ENCODE measurements around the gene LAMTOR4.
"Not testable (repeated sequence)": the region's sequence is repeated elsewhere in the genome, so short reads cannot be mapped to it uniquely, and the experiment has no call there.

Gene LAMTOR4

DNA sequence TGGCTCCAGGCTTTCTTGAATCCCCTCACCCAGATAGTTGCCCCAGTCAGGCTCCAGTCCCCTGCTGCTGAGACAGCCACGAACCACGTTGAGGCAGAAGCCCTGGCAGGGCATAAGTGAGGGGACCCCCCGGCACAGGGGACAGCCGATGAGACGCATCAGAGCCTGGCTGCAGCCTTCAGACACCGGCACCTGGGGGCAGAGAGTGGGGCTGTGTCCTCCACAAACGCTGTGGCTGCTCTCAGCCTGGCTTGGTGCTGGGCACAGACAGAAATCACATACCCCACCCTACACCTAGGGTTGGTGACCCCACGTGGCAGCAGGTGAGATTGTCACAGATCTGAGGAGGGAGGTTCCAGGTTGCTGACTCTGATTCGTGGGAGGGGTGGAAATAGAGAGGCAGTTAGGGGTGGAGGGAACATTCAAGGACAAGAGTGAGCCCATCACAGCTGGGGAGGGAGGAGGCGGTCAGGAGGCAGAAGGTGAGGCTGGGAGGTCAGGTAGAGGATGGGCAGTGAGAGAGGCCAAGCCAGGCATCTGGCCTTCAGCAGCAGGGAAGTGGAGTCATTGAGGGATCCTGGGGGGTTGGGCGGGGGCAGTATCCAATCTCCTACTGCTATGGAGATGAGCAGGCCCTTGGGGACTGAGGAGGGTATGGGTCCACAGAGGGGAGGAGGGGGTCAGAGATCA is 25.2 kb downstream of the LAMTOR4 start:
- DNase-seq: no peak

DNA sequence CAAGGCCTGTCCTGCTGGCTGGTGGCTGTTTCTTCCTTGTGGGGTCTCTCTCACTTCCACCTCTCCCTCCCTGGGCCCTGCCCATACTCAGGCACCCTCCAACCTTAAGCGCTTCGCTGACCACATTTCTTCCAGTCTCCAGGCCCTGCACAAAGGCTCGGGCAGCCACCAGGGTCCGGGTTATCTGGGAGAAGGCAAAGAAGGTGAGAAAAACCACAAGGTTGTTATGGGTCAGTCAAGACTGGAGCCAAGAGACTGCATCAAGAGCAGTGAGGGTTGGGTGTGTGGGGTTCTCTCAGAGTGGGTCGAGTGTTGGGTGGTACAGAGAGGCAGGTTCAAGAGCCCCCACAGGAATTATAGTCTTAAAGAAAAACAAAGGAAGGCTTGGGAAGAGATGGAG is 25.9 kb downstream of the LAMTOR4 start:
- no peak for DNase-seq

DNA sequence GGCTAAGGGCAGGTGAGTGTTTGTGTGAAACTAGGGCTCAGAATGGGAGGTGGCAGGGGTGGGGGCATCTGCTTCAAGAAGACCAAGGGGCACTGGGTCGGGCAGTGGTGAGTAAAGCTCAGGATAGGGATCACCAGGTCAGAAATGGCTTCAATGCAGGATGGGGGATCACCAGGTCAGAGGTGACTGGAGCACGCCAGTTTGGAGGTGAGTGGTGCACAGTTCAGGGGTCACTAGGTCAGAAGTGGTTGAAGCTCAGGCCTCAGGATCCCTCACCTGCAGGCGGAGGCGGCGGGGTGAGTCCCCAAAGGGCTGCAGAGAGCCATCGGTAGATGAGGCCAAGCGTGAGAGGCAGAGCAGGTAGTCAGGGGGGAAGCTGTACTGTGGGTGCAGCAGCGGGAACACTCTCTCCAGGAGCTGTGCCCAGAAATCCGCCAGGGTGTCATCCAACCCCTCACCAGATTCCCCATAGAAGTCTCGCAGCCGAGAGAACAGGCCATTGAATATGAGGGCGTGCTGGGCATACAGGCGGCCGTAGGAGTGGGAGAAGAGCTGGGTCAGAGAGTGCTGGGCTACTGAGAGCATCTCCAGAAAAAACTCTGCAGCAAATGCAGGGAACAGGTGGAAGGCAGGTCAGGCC is 26.7 kb downstream of the LAMTOR4 start:
- DNase-seq: no peak

DNA sequence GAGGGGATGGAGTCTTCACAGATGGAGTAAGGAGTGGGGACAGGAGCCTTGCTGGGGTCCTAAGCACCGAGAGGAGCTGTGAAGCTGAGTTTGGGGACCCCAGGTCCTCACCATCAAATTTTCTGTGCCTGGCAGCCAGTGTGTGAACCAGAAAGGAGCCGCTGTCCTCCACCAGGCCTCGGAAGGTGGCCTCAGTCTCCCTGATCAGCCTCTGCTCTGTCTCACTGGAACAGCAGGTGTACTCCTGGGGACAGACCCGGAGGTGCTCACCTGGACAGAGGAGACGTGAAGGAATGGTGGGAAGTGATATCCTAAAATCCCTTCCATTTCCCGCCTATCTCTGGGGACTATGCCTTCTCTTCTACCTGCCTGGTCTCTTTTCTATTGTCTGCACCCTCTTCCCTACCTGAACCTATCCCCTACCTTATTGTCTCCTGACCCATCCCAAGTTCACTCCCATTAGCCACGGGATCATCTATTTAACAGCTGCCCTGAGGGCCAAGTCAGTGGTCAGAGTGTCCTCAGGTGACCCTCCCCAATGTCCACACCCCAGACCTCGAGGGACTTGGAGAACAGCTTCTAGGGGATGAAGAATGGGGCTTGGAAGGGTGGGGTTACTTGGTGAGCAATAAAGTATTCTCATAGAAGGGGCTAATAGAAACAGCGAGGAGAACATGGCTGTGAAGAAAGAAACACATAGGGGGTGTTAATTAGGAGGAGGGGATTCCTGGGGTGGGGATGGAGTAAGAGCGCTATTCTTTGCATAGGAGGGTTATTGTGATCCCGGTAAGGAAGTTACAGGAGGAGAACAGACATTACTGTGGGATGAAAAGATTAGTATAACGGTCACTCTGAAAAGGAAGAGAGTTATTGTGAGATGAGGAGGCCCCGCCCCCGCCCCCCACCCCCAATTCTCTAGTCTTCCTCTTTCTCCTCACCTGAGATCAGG is 27.7 kb downstream of the LAMTOR4 start:
- DNase-seq: no peak

DNA sequence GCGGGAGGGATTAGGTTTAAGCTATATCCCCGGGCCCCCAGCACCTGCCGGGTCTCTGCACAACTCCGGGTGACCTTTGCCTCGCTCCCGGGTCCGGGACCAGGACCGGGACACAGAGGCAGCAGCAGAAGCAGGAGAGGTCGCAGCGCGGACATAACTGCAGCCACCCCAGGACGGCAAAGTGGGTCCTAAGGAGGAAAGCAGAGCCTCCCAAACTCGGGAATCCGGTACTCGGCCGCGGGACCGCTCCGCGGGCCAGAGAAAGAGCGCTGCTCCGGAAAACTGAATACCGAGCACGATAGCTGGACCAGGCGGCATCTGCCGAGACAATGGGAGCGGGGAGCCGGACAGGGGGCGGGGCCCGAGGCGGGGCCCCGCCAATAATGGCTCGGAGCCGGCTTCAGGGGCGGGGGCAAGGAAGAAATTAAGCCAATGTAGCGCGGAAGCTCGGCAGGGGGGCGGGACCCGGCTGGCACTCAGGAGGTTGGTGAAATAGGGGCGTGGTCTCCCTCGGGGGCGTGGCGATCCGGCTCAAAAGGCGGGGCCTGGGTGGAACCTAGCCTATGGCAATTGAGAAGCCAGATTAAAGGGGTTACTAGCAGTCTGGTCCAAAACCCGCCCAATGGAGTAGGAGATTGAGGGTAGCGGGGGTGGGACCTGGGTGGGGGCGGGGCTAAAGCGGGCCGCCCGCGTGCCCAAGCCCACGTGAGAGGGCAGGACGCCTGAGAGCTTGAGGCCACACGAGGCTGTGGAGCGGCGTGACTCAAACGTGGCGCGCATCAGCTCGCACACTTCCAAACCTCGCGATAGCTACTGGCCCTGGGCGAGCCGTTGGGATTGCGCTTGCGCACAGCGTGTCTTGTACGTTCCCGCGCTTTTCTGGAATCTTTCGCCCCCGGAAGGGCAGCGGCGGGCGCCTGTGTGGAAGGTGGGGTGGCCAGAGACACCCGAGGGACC is 28.6 kb downstream of the LAMTOR4 start, which contains the start of the genes GPC2 and STAG3:
GPC2 (minus strand) TSS at position 337 of the 957 bp plus-strand sequence; CDS start at position 155, 182 bp downstream.
STAG3 (plus strand) TSS at position 874 of the 957 bp plus-strand sequence. CDS start 2,639 bp downstream, outside the sequence.
- DNase-seq: peak; percentile 78

DNA sequence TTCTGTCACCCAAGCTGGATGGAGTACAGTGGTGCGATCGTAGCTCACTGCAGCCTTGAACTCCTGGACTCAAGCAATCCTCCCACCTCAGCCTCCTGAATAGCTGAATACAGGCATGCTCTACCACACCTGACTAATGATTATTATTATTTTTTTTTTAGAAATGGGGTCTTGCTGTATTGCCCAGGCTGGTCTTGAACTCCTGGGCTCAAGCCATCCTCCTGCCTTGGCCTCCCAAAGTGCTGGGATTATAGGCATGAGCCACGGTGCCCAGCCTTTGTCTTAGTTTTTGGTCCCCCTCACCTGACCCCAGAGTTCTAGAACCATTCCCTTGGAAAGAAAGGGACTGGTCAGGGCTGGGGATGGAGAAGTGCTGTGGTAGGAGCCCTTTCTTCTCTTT is 31.4 kb downstream of the LAMTOR4 start:
- DNase-seq: not testable (repeated sequence)

DNA sequence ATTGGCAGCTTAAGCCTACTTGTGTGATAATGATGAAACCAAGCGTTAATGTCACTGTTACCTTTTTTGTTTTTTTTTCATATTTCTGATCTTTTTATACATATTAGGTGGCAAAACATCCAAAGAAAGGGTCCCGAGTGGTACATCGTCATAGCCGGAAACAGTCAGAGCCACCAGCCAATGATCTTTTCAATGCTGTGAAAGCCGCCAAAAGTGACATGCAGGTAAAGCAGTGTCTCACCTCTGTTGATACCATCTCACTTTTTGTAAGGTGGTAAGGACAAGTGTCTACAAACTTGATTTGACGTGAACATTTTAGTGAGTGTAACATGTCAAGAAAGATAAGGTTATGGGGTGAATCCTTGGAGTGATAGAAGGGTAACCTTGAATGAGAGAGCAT is 33.9 kb downstream of the LAMTOR4 start:
- DNase-seq: not testable (repeated sequence)

DNA sequence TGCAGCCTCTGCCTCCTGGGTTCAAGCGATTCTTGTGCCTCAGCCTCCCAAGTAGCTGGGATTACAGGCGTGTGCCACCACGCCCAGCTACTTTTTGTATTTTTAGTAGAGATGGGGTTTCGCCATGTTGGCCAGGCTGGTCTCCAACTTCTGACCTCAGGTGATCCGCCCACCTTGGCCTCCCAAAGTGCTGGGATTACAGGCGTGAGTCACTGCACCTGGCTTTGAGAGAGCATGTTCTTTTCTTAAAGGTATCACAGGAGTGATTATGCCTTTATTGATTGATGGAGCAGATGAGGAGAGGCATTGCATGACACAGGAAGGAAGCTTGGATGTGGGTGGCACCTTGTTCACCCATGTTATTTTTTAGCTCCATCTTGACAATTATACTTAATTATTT is 34.4 kb downstream of the LAMTOR4 start:
- not testable (repeated sequence) for DNase-seq

DNA sequence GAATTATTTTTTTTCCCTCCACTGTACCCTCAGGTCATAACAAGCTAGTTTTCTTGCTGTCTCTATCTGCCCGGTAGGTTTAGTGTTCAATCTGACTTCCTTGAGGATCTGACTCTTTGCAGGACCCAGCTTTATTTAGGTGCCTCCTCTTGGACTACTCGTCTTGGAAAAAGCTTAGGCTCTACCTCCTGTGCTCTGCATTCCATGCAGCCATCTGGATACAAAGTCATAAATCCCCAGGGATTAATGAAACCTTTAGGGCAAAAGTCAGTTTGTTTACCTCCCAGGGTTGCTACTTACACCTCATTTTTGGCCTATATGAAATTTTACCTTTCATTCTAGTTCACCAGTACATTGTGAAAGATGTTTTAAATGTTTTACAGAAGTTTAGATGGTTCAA is 37.0 kb downstream of the LAMTOR4 start:
- DNase-seq: no peak

DNA sequence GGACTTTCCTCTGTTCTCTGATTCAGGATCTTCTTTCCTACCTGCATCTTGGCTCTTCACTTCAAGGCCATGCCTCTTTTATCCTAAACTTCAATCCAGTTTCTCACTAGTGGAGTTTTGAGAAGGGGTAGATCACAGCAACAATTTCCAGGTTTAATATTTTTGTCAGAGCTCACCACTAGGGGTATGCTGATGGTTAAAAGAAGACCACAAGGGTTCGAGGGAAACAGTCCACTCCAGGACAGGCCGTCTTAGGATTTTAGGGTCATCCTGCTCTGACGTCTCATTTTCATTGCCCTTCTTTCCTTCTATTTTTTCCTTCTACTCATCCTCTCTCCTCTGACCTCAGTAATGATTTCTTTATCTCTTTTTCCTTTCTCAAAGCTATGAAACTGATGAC is 40.3 kb downstream of the LAMTOR4 start:
- DNase-seq: no peak

DNA sequence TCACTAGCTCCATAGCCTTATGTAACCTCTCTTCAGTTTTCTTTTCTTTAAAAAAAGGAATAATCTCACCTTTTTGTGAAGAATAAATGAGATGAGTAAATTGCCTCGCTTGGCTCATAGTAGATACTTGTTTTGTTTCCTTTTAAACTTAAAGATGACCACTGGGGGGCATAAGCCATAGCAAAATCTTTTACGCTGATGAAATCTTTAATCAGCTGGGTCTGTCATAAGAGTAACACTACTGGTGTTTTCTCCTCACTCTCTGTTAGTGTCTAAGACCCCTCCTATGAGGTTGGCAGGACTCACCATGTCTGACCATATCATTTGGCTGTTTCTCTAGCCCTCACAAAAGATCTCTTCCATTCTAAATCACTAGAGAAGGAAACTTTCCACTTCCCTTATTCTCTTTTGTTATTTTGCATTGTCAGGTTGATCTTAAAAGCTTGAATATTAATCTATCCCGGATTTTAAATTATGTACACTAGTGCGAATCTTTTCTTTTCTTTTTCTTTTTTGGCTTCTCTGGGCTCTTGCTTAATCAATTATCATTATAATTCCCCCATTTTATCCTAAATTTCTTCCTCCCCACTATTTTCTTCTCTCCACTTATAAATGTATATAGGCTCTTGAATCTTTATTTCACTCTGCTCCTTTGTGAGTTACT is 41.5 kb downstream of the LAMTOR4 start:
- no peak for DNase-seq

DNA sequence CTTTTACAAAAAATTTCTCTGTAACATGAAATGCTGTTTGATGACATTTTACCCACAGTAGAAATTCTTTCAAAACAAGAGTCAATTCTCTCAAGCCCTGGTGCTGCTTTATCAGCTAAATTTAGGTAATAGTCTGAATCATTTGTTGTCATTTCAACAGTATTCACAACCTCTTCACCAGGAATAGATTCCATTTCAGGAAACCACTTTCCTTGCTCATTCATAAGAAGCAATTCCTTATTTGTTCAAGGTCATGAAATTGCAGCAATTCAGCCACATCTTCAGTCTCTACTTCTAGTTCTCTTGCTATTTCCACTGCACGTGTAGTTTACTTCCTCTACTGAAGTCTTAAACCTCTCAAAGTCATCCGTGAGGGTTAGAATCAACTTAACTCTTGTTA is 43.1 kb downstream of the LAMTOR4 start:
- no peak for DNase-seq

DNA sequence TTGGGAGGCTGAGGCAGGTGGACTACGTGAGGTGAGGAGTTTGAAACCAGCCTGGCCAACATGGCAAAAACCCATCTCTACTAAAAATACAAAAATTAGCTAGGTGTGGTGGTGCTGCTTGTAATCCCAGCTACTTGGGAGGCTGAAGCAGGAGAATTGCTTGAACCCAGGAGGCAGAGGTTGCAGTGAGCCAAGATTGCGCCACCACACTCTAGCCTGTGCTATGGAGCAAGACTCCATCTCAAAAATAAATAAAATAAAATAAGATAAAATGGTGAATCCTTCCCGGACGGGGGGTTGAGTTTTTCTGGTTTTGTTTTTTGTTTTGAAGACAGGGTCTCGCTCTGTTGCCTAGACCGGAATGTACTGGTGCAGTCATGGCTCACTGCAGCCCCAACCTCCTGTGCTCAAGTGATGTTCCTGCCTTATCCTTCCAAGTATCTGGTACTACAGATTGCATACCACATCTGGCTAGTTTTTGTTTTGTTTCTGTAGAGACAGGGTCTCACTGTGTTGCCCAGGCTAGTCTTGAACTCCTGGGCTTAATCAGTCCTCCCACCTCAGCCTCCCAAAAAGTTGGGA is 43.7 kb downstream of the LAMTOR4 start:
- DNase-seq: not testable (repeated sequence)

DNA sequence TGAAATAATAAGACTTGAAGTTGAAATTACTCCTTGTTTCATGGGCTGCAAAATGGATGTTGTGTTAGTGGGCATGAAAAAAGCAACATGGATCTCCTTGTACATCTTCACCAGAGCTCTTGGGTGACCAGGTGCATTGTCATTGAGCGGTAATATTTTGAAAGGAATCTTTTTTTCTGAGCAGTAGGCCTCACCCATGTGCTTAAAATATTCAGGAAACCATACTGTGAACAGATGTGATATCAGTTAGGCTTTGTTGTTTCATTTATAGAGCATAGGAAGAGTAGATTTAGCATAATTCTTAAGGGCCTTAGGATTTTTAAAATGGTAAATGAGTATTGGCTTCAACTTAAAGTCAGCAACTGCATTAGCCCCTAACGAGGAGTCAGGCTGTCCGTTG is 44.3 kb downstream of the LAMTOR4 start:
- no peak for DNase-seq

DNA sequence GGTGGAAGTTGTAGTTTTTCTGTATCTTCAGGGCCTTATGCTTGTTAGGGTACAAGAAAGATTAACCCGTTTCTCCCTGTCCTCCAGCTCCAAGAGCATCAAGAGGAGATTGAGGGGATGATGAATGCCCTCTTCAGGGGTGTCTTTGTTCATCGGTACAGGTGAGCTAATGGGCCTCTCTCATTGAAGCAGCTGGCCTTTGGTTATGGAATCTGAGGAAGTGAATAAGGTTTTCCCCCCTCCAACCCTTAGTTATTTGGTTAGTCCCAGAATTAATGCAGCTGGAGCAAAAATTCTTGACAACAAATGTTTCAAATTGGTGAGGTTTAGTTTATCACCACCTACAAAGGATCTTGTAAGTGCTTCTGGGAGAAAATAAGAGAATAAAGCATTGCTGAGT is 46.5 kb downstream of the LAMTOR4 start:
- DNase-seq: no peak

DNA sequence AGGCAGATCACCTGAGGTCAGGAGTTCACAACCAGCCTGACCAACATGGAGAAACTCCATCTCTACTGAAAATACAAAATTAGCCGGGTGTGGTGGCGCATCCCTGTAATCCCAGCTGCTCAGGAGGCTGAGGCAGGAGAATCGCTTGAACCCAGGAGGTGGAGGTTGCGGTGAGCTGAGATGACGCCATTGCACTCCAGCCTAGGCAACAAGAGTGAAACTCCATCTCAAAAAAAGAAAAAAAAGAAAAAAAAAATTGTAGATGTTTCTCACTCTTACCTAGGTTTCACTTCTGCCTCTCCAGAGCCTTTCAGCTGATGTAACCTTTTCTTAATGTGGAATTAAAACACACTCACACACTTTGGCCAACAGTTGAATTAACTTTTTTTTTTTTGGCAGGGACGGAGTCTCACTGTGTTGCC is 47.2 kb downstream of the LAMTOR4 start:
- DNase-seq: not testable (repeated sequence)

DNA sequence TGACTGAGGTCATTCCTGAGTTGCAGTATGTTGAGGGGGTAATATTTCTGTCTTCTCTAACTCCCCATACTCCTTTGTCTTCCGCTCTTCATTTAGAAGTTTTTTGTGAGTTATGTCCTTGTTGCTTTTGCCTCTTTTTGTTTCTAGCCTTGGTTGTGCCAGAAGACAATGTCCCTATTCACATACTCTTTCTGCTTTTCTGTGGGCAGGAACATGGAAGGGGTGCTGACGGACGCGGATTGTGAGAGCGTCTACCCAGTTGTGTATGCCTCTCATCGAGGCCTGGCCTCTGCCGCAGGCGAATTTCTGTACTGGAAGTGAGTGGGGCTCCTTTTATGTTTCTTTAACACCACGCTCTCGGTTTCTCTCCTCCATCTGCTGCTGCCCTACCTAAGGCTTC is 49.5 kb downstream of the LAMTOR4 start:
- no peak for DNase-seq

DNA sequence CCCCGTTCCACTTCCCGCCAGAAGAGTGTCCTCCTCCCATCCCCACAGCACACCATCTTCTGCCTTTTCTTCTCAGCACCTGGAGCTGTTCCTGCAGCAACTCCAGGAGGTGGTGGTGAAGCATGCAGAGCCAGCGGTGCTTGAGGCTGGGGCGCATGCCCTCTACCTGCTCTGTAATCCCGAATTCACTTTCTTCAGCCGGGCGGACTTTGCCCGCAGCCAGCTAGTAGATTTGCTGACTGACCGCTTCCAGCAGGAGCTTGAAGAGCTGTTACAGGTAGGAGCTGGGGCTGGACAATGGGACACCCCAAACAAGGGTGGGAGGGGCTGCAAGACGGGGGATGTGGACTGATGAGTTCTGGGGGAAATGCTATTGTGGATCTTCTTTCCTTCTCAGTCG is 52.0 kb downstream of the LAMTOR4 start:
- DNase-seq: no peak

Data from GOT3 (cell line).